ENCODE measurements around the gene ARNT2. TPM values are rescaled to one million over a fixed set of nuclear protein-coding genes. Genes with fewer than 3 reads are reported as not detected.

Gene ARNT2
- total and polyA plus RNA-seq, 10 of the 15 experiments (the other 5 are each of a cell fraction or from before 2014, with no cell fraction given): 0.07 to 0.49 (median 0.09) TPM; not detected in 6

GRCh38 chr15:80637747-80638146 is 233.6 kb downstream of the ARNT2 start:
- DNase-seq (ENCODE audit: low read depth, low spot score) (no peak), ATAC-seq (no peak), FAIRE-seq (no peak)
- in situ Hi-C loops (cut with MboI) (no loop called here), intact Hi-C loops (cut with micrococcal nuclease; ENCODE audit: unreplicated experiment) (no loop called here)
- Histone ChIP-seq H3K9me3 (replicated peaks; ENCODE audit: control insufficient read depth, insufficient read depth, low read length) (no peaks in the 10 kb centered on the region; the same call in 2 of the 3 replicates), H3K36me3 (ENCODE audit: control insufficient read depth in 2 of 2, insufficient read depth in 2 of 2, low read length in 1 of 2) (no peaks in the 10 kb centered on the region), H3K27ac (ENCODE audit: control insufficient read depth, insufficient read depth) (no peak overlapping the region), H3K4me1 (ENCODE audit: control insufficient read depth, insufficient read depth, low read length) (no peaks in the 10 kb centered on the region), H3K4me2 (ENCODE audit: control insufficient read depth, insufficient read depth) (no peak overlapping the region), H2AFZ (ENCODE audit: control insufficient read depth, low read depth, low read length) (no peak overlapping the region), H3K4me3 (no peak overlapping the region), H4K20me1 (ENCODE audit: control insufficient read depth, insufficient read depth) (no peaks in the 10 kb centered on the region), H3K79me2 (ENCODE audit: control insufficient read depth, insufficient read depth, low read length) (no peaks in the 10 kb centered on the region), H3K9ac (ENCODE audit: control insufficient read depth, insufficient read depth, low read length) (no peak overlapping the region), H3K27me3 (replicated peaks in 1 of 2; ENCODE audit: control insufficient read depth in 2 of 2, insufficient read depth in 2 of 2, low read length in 1 of 2) (no peaks in the 10 kb centered on the region; a peak in 1 of 4 replicates)
- ChIA-PET RAD21 (ENCODE audit: unreplicated experiment) (no interaction called here), SMC1A (ENCODE audit: uncharacterized antibody, unreplicated experiment) (no interaction called here), CTCF (no interaction called here), POLR2A (no interaction called here)
- WGBS (ENCODE audit: insufficient coverage, insufficient replicate concordance, low lambda C conversion rate, missing lambda C conversion rate): 49% methylated on average over 3 of the region's 3 CpGs
- TF ChIP-seq POLR2A (IDR thresholded peaks at IDR 0.05; ENCODE audit: low read depth, low read length) (no peak), E2F4 (IDR thresholded peaks at IDR 0.05; ENCODE audit: low read depth, low read length) (no peak), ATF7 (IDR thresholded peaks at IDR 0.05; ENCODE audit: low read depth) (no peak), CREB1 (IDR thresholded peaks at IDR 0.05; ENCODE audit: low read depth) (no peak), FOS (IDR thresholded peaks at IDR 0.05; ENCODE audit: borderline replicate concordance, extremely low read depth, insufficient read length) (no peak), BHLHE40 (IDR thresholded peaks at IDR 0.05; ENCODE audit: borderline replicate concordance in 1 of 2, low read depth in 2 of 2, low read length in 1 of 2) (no peak), PAX8 (IDR thresholded peaks at IDR 0.05) (no peak), SREBF1 (IDR thresholded peaks at IDR 0.05; ENCODE audit: low read length) (no peak), SMAD5 (IDR thresholded peaks at IDR 0.05; ENCODE audit: low read depth) (no peak), GABPA (IDR thresholded peaks at IDR 0.05; ENCODE audit: low read depth) (no peak), MYC (IDR thresholded peaks at IDR 0.05; ENCODE audit: insufficient read depth, insufficient read length, insufficient replicate concordance, low read length, severe bottlenecking) (no peak), HDAC2 (IDR thresholded peaks at IDR 0.05) (no peak), SIN3A (IDR thresholded peaks at IDR 0.05; ENCODE audit: low read depth, low read length) (no peak), RELA (IDR thresholded peaks at IDR 0.05; ENCODE audit: borderline replicate concordance, partially characterized antibody) (no peak), BCL3 (IDR thresholded peaks at IDR 0.05; ENCODE audit: borderline replicate concordance, insufficient read depth, low read depth, low read length, poor library complexity, severe bottlenecking) (no peak), CHD4 (IDR thresholded peaks at IDR 0.05) (no peak)
- BruUV-seq (replicated peaks): no TSS peak

Measured in GM12878 (cell line).